Sciatic nerve (tissue), 2 donors: ENCODE data around the gene SGSH. TPM values are rescaled to one million over a fixed set of nuclear protein-coding genes. Genes with fewer than 3 reads are reported as not detected.
"Not testable (repeated sequence)": the region's sequence is repeated elsewhere in the genome, so short reads cannot be mapped to it uniquely, and the experiment has no call there.

Experiments
- ATAC-seq: fragments of 200-7000 bp; cut with Tn5 transposase; one replicate; pipeline ENCODE4 v1.9.1; 2020; ENCODE audit warnings: mild to moderate bottlenecking, moderate library complexity
- DNase-seq: peaks from one replicate; pipeline ENCODE4 v3.0.0-alpha.2; 2020; ENCODE audit warnings: low spot score
- intact Hi-C: fragments of 100-400 bp; cut with DNase I; formaldehyde crosslinking; loops from one replicate; pipeline ENCODE4 v1.14.2; 2022
- total RNA-seq: library from RNA; stranded (reverse); fragmentation: NEBNext Ultra II Directional; extraction: Animal tissue kit (Norgen Biotek cat#: 25700); gene quantifications from one replicate; pipeline ENCODE4 v1.2.1, GENCODE V29; 2021
- donor health status: DM: no; HTN: no; CAD: no.
- donor health status: DM: no; HTN: no; CAD: no.

The SGSH gene
- 46.8 TPM for total RNA-seq

GRCh38 chr17:80220054-80220735 lies at the start of gene SGSH, which contains the start of gene SLC26A11:
TSS of gene SGSH (minus strand) at chr17:80220333. CDS start at chr17:80220313, 20 bp downstream.
TSS of gene SLC26A11 (plus strand) at chr17:80220427. CDS start at chr17:80221561, 1,134 bp downstream.
- intact Hi-C loops: no loop called here
- DNase-seq: peak; percentile 89

GRCh38 chr17:80269405-80269807 lies 49.3 kb upstream of the SGSH start:
- intact Hi-C loops: no loop called here
- no peak for ATAC-seq
- DNase-seq: no peak

More at GRCh38 chr17:80220054-80220735, at the start of gene SGSH, which contains the start of gene SLC26A11:
- ATAC-seq: peak; percentile 81

- intact Hi-C loops: no loop called here
- DNase-seq (no peak), ATAC-seq (no peak)
Observed at GRCh38 chr17:80268427-80268826, 48.3 kb upstream of the SGSH start.

DNA sequence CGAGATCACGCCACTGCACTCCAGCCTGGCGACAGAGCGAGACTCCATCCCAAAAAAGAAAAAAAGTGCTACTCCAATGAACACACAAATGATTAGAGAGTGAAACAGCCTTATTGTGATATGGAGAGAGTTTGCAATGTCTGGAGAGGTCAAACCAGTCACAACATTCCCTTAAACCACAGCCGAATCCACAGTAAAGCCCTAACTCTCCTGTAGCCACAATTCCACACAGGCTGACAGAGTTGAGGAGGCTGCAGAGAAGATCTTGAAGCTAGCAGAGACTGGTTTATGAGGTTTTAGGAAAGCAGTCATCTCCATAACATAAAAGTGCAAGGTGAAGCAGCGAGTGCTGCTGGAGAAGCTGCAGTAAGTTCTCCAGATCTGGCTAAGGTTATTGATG lies 47.3 kb upstream of the SGSH start:
- ATAC-seq (no peak), DNase-seq (no peak)
- intact Hi-C loops: no loop called here

DNA sequence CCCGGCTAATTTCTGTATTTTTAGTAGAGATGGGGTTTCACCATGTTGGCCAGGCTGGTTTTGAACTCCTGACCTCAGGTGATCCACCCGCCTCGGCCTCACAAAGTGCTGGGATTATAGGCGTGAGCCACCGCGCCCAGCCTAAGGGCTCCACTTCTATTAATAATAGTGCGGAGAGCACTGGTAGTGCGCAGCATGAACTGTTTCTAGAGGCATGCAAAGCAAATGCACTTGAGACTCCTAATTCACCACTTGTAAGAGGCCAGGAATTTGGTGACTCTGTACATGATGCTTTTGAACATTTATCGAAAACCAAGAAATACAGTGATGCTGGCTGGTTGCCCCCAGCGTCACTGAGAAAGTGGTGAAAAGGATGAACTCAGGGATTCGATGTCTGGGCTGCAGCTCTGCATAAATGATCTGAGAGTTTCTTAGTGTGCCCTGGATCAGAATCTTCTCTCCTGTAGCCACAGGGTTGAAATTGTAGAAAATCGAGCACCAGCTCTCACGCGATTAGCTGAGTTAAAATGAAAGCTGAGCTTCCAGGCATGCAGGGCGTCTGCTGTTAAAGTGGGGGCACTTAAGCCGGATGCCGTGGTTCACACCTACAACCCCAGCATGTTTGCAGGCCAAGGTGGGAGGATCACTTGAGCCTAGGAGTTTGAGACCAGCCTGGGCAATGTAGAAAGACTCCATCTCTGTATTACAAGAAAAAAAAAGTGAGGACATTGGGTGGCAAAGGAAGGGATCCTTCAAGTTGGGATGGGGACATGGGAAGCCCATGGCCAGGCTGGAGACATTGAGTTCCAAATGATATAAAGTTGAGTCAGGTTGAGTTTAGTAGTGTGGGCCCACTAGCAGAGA lies 45.3 kb upstream of the SGSH start:
- no peak for DNase-seq
- ATAC-seq: no peak
- intact Hi-C loops: no loop called here

DNA sequence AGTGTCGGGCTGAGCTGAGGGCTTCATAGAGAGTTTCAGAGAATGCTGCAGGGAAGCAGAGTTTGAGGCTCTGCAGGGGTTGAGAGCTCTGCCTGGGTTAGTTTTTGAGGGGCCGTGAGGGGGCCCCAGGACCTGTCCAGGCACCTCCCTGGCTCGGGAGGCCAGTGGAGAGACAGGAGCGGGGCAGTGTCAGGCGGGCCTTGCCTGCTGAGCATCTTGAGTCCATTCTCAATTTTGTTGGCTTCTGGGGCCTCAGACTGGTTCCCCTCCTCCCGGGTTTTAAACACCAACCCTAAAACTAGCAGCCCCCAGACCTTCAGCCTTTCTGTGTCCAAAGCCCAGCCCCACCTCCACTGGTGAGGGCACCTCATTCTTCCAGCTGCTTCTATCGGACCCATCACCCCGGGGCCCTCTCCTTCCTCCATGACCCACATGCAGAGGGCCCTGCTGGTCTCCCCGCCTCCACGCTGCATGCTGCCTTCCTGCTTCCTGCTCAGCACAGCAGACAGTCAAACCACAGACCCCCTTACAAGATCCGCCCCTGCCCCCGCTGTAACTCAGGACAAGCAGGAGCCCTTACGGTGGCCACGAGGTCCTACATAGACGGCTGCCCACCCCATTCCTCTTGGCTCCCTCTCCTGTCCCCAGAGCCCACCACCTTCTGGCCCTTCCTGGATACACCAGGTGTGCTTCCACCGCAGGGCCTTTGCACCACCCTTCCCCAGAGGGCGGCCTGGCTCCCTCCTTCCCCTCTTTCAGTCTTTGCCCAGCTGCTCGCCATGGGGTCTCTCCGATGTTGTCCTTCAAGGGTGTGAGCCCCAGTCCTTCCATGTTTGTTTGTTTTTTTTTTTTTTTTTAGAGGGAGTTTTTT lies 44.3 kb upstream of the SGSH start:
- intact Hi-C loops: loop anchor here (1.0 kb wide), 1 partner anchor 17 kb away; no protein-coding TSS in a partner anchor
- ATAC-seq (peak; percentile 2), DNase-seq (no peak)

DNA sequence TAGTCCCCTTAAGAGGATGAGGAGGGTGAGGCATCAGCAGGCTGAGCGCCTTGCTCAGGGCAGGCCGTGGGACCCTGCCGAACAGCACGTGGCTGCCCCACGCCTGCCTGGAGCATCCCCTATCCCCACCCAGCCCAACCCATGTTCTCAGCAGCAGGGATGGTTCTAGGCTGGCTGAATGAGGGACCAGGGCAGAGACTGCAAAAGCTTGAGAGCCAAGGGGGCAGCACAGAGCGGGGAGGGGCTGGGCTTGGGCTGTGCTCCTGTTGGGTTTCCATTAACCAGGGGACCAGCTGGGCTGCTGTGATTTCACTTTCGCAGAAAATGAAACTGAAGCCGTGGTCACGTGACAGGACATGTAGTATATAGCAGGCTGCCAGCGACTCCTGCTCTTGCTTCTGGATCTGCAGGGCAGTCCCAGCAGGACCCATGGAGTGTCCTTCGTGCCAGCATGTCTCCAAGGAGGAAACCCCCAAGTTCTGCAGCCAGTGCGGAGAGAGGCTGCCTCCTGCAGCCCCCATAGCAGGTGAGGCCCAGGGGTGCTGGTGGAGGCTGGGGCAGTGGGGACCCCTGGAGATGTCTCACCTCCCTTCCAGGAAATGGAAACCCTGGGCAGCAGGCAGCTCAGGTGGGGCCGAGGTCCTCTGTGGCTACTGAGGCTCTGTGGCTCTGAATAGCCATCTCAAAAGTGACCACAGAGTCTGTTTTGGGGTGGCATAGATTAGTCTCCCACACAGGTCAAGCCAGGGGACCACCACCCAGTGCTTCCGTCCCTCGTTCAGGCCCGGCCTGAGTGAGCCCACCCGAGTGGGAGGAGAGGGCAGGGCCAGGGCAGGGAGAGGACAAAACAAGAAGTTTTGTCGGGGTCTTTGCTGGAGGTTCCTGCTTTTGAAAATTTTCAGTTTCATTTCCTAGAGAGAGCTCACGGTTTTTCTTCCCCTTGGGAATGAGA lies 43.4 kb upstream of the SGSH start:
- ATAC-seq (peak; percentile 86), DNase-seq (peak; percentile 90)
- intact Hi-C loops: loop anchor here (1.0 kb wide), 1 partner anchor 18 kb away; no protein-coding TSS in a partner anchor

DNA sequence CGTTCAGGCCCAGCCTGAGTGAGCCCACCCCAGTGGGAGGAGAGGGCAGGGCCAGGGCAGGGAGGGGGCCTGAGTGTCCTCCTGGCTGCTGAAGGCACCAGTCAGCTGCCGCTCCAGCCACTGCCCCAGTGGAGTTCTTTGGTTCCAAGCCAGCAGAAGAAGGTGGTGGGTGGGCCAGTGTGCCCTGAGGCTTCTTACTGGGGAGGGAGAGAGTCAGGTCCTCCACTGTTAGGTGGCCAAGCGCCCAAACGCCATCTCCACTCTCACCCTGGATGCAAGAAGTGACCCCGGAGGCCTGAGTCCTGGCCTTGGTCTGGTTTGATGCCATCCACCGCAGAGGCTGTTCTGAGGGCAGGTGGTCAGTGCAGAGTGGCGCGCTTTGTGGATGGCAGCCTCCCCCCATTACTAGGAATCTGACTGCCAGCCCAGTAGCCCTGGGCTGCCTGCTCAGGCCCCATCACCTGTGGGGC lies 42.7 kb upstream of the SGSH start:
- ATAC-seq (peak; percentile 4), DNase-seq (no peak)
- intact Hi-C loops: no loop called here

DNA sequence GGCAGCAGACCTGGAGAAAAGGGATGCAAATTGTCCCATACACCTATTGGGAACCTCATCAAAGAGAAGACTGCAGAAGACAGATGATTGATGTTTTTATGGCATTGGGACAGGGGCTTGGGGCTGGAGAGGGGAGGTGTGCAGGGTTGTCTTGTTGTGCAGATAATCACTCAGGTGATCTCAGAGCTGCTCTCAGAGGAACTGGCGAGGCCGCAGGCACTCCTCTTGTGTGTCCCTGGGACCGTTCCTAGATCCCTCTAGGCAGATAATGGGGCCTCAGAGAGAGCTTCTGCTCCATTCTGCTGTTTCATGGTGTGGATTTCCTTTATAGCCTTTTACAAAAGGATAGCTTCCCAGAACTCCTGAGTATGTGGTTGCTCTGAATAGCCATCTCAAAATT lies 42.2 kb upstream of the SGSH start:
- no peak for DNase-seq
- intact Hi-C loops: no loop called here
- no peak for ATAC-seq

DNA sequence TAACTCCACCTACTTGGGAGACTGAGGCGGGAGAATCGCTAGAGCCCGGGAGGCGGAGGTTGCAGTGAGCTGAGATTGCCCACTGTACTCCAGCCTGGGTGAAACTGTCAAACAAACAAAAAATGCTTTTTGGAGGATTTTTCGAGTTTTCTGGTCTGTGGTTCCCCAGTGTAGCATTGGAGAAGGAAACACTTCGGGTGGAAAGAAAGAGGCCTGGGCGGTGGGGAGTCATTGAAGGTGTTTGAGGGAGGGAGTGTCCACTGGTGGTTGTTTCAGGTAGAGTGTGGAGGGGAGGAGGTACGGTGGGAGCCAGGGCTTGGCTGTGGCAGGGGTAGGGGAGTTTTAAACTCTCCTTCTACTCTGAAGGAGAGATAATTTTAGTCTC lies 41.8 kb upstream of the SGSH start:
- intact Hi-C loops: no loop called here
- DNase-seq (no peak), ATAC-seq (no peak)

DNA sequence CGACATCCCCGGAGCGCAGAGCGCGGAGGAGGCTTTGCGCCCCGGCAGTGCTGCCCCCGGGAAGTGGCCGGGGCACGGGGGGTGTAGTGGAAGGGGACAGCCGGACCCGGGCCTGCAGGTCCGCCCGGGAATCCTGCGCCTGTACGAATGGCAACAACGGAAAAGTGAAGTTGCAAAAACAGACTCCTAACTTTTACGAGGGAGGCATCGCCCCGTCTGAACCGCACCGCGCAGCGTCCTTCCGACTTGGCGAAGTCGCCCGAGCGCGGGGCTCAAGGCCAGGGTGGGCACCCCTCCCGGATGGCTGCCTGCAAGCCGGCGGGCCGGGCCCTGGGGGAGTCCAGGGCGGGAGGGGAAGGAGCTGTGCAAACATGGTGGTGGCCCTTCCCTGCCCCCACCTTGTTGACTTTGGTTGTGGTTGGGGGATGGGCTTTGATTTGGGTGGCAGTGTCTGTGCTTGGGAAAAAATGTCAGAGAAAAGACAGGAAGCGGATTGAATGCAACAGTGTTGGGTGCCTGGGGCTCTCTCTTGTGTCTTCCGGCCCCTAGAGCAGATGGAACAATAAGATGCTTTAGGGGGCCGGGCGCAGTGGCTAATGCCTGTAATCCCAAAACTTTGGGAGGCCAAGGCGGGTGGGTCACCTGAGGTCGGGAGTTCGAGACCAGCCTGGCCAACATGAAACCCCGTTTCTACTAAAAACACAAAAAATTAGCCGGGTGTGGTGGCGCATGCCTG lies 41.2 kb upstream of the SGSH start:
- DNase-seq (peak; percentile 78), ATAC-seq (peak; percentile 50)
- intact Hi-C loops: no loop called here

DNA sequence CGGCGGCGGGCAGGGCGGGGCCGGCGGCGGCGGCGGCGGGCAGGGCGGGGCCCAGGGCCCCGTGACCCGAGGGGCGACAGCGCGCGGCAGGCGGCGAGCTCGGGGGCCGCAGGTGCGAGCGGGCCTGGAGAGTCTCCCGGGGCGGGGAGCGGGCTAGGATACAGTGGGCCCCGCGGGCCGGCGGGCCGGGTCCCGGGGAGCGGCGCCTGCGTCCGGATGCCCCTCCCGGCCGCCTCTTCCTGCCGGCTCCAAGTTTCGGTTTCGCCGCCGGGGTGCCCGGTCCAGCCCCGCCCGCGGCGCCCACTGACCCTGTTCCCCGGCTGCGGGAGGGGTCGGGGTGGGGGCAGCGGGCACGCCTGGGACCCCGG lies 40.6 kb upstream of the SGSH start, which contains the start of gene RNF213:
RNF213 (plus strand) TSS at position 62 of the 368 bp plus-strand sequence. CDS start 2,830 bp downstream, outside the sequence.
- intact Hi-C loops: no loop called here
- DNase-seq (peak; percentile 77), ATAC-seq (peak; percentile 7)

DNA sequence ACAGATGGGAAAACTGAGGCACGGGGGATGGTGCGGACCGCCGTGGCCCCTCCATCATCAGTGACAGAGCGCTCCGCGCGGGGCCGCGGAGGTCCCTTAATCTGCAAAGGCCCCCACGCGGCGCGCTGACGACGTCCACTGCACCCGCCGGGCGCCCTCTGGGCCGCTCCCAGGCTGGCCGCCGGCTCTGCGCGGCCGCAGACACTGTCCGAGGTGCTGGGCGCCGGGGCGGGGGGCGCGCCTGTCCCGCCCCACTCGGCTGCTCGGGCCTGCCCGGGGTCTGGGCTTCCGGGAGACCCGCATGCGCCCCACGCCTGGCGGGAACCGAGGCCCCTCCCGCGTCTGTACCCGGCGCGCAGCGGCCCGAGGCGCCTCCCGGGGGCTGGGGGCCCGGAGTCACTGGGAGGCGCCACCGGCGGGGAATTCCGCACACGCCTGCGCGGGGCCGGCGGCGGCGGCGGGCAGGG lies 40.0 kb upstream of the SGSH start:
- ATAC-seq: peak; percentile 57
- intact Hi-C loops: no loop called here
- peak; percentile 82 for DNase-seq

- intact Hi-C loops: no loop called here
- DNase-seq (no peak), ATAC-seq (no peak)
Observed at GRCh38 chr17:80259457-80260068, 39.4 kb upstream of the SGSH start.

DNA sequence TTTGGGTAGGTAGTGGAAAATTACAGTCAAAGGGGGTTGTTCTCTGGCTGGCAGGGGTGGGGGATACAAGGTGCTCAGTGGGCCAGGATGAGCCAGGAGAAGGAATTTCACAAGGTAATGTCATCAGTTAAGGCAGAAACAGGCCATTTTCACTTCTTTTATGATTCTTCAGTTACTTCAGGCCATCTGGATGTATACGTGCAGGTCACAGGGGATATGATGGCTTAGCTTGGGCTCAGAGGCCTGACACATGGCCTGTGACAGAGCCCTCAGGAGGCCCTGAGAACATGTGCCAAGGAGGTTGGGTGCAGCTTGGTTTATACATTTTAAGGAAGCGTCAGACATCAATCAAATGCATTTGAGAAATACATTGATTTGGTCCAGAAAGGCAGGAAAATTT lies 38.2 kb upstream of the SGSH start:
- intact Hi-C loops, ATAC-seq, DNase-seq: not testable (repeated sequence)

- ATAC-seq (no peak), DNase-seq (no peak)
- intact Hi-C loops: no loop called here
Observed at GRCh38 chr17:80257716-80258213, 37.6 kb upstream of the SGSH start.

DNA sequence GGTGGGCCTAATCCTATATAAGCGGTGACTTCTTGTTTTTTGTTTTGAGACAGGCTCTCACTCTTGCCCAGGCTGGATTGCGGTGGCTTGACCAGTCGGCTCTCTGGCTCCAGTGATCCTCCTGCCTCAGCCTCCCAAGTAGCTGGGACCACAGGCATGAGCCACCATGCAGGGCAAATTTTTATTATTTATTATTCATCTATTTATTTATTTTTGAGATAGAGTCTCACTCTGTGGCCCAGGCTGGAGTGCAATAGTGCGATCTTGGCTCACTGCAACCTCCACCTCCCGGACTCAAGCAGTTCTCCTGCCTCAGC lies 35.9 kb upstream of the SGSH start:
- no peak for DNase-seq
- ATAC-seq: no peak
- intact Hi-C loops: no loop called here
